GM23338 (cell line): ENCODE measurements around the gene DTYMK. TPM values are rescaled to one million over a fixed set of nuclear protein-coding genes. Genes with fewer than 3 reads are reported as not detected.

Source experiments
- ATAC-seq: fragments of 200-7000 bp; cut with Tn5 transposase; 3 replicates; pipeline ENCODE4 v1.9.1; 2020
- DNase-seq: peaks from one replicate; pipeline ENCODE4 v3.0.0-alpha.2; 2015; ENCODE audit warnings: low spot score
- H2AFZ ChIP-seq: fragments of 200-600 bp; sonication (generic); 2 replicates; pipeline ENCODE4 v1.8.0; 2016; ENCODE audit warnings: antibody characterized with exemption, mild to moderate bottlenecking, moderate library complexity
- H3F3A ChIP-seq: fragments of 200-600 bp; sonication (generic); replicated peaks from 2 replicates; pipeline ENCODE4 v1.8.0; 2017; ENCODE audit warnings: antibody characterized with exemption, mixed run types, low read depth
- H3K27ac ChIP-seq: fragments of 200-600 bp; sonication (generic); 2 replicates; pipeline ENCODE4 v1.6.1; 2016; ENCODE audit warnings: low read depth
- H3K27me3 ChIP-seq: fragments of 200-600 bp; sonication (generic); 2 replicates; pipeline ENCODE4 v1.8.0; 2016; ENCODE audit warnings: mild to moderate bottlenecking, mixed run types, moderate library complexity; ENCODE audit not compliant: insufficient read depth
- H3K36me3 ChIP-seq: fragments of 200-600 bp; sonication (generic); 2 replicates; pipeline ENCODE4 v1.8.0; 2016; ENCODE audit warnings: mild to moderate bottlenecking; ENCODE audit not compliant: insufficient read depth
- H3K4me1 ChIP-seq: fragments of 200-600 bp; sonication (generic); 2 replicates; pipeline ENCODE4 v1.8.0; 2016; ENCODE audit warnings: mild to moderate bottlenecking, moderate library complexity; ENCODE audit not compliant: insufficient read depth
- H3K4me2 ChIP-seq: fragments of 200-600 bp; sonication (generic); 2 replicates; pipeline ENCODE4 v1.7.1; 2017; ENCODE audit warnings: mixed run types
- H3K4me3 ChIP-seq: fragments of 200-600 bp; sonication (generic); 2 replicates; pipeline ENCODE4 v1.6.1; 2016; ENCODE audit warnings: mixed run types
- H3K79me2 ChIP-seq: fragments of 200-600 bp; sonication (generic); replicated peaks from 2 replicates; pipeline ENCODE4 v1.8.0; 2017; ENCODE audit warnings: mild to moderate bottlenecking; ENCODE audit not compliant: insufficient read depth
- H3K9me2 ChIP-seq: fragments of 200-600 bp; sonication (generic); 2 replicates; pipeline ENCODE4 v1.8.0; 2017; ENCODE audit not compliant: insufficient read depth
- H4K20me1 ChIP-seq: fragments of 200-600 bp; sonication (generic); replicated peaks from 2 replicates; pipeline ENCODE4 v1.8.0; 2017; ENCODE audit warnings: mild to moderate bottlenecking; ENCODE audit not compliant: insufficient read depth
- H3K27ac Mint-ChIP-seq: 2 replicates; pipeline ENCODE4 v1.8.0; 2020; ENCODE audit warnings: inconsistent platforms, mild to moderate bottlenecking, moderate library complexity, mixed read lengths
- H3K27me3 Mint-ChIP-seq: 3 replicates; pipeline ENCODE4 v1.8.0; 2022; ENCODE audit warnings: low read depth, mild to moderate bottlenecking, moderate library complexity, mixed read lengths, inconsistent platforms; ENCODE audit not compliant: insufficient read depth, poor library complexity
- H3K36me3 Mint-ChIP-seq: 3 replicates; pipeline ENCODE4 v1.8.0; 2021; ENCODE audit warnings: low read depth, mild to moderate bottlenecking, inconsistent platforms, moderate library complexity, mixed read lengths
- H3K4me1 Mint-ChIP-seq: 3 replicates; pipeline ENCODE4 v1.8.0; 2020; ENCODE audit warnings: mild to moderate bottlenecking, inconsistent platforms, mixed read lengths
- H3K4me3 Mint-ChIP-seq: 3 replicates; pipeline ENCODE4 v1.8.0; 2021; ENCODE audit warnings: moderate library complexity, mild to moderate bottlenecking, inconsistent platforms, mixed read lengths
- H3K9me3 Mint-ChIP-seq: 3 replicates; pipeline ENCODE4 v1.8.0; 2020; ENCODE audit warnings: moderate library complexity, mild to moderate bottlenecking, inconsistent platforms, mixed read lengths
- CREB1 ChIP-seq: fragments of 250-450 bp; sonication (Bioruptor Pico); IDR thresholded peaks from 2 replicates; pipeline ENCODE4 v1.5.0; 2020; ENCODE audit warnings: low read depth, mild to moderate bottlenecking, moderate library complexity
- EZH2 ChIP-seq: fragments of 200-600 bp; sonication (generic); IDR thresholded peaks from one replicate; pipeline ENCODE4 v1.8.0; 2017; ENCODE audit warnings: antibody characterized with exemption, mild to moderate bottlenecking, low read depth; ENCODE audit not compliant: unreplicated experiment
- EZH2phosphoT487 ChIP-seq: fragments of 200-600 bp; sonication (generic); IDR thresholded peaks from one replicate; pipeline ENCODE4 v1.8.1; 2018; ENCODE audit warnings: antibody characterized with exemption; ENCODE audit not compliant: unreplicated experiment
- JUNB ChIP-seq: IDR thresholded peaks from one replicate; pipeline ENCODE4 v1.6.1; 2016; ENCODE audit warnings: antibody characterized with exemption; ENCODE audit not compliant: unreplicated experiment
- NANOG ChIP-seq: IDR thresholded peaks from 2 replicates; pipeline ENCODE4 v1.6.1; 2016; ENCODE audit warnings: antibody characterized with exemption, borderline replicate concordance
- POLR2AphosphoS5 ChIP-seq: IDR thresholded peaks from 2 replicates; pipeline ENCODE4 v1.6.1; 2016; ENCODE audit warnings: antibody characterized with exemption, low read depth
- STAT1 ChIP-seq: IDR thresholded peaks from one replicate; pipeline ENCODE4 v1.6.1; 2016; ENCODE audit warnings: antibody characterized with exemption; ENCODE audit not compliant: unreplicated experiment
- ZNF114 ChIP-seq: fragments of 250-450 bp; sonication (Bioruptor Pico); IDR thresholded peaks from 2 replicates; pipeline ENCODE4 v1.5.0; 2020; ENCODE audit warnings: mild to moderate bottlenecking, moderate library complexity
- ZNF331 ChIP-seq: fragments of 250-450 bp; sonication (Bioruptor Pico); IDR thresholded peaks from 2 replicates; pipeline ENCODE4 v1.5.0; 2020; ENCODE audit warnings: low read depth, mild to moderate bottlenecking, moderate library complexity
- polyA plus RNA-seq: library from polyadenylated mRNA; unstranded; fragments of >200 nt; fragmentation: Nextera tagmentation; extraction: Ambion mirVana; gene quantifications from 2 replicates; pipeline ENCODE4 v1.2.1, GENCODE V29; 2016
- total RNA-seq: library from RNA; depleted of rRNA; stranded (reverse); fragments of >200 nt; shearing (Covaris generic); gene quantifications from 2 replicates; pipeline ENCODE4 v1.2.3, GENCODE V29; 2014
- TF ChIP-seq, protein P1 (sequence below), 2 experiments: fragments of 200-600 bp in 1 of 2; sonication (generic) in 1 of 2; conservative IDR thresholded peaks; 2 replicates each; pipeline versions ENCODE4 v1.5.1 to v1.6.1; 2016 to 2017; ENCODE audit warnings: antibody characterized with exemption in 2 of 2, low read depth in 2 of 2, mild to moderate bottlenecking in 2 of 2, moderate library complexity in 1 of 2
- TF ChIP-seq, protein P2 (sequence below): IDR thresholded peaks from one replicate; pipeline ENCODE4 v1.6.1; 2018; ENCODE audit warnings: antibody characterized with exemption; ENCODE audit not compliant: unreplicated experiment
- TF ChIP-seq, protein P3 (sequence below): IDR thresholded peaks from 2 replicates; pipeline ENCODE4 v1.6.1; 2016; ENCODE audit warnings: antibody characterized with exemption
- TF ChIP-seq, protein P4 (sequence below): fragments of 250-450 bp; sonication (Bioruptor Pico); IDR thresholded peaks from 2 replicates; pipeline ENCODE4 v1.5.0; 2020; ENCODE audit warnings: mild to moderate bottlenecking, moderate library complexity

The DTYMK gene
- total and polyA plus RNA-seq, 2 experiments from 2014 or later = 55.4 to 65.4 TPM

DNA sequence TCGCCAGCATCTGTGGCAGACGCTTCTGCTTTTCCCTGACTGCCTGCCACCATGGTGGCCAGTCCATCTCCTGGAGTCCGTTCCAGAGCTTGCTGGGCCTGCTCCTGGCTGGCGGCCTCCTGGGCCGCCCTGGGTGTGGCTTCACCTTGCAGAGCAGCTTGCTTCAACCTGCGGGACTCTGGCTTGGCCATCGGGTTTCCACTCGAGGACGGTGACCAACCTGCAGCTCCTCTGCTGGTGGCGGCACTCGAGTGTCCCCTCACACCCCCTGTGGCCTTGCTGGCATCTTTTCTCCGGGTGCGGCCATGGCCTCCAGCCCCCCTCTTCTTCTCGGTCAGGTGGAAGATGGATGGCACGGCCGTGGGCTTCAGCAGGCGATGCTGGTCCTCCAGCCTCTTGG, 53.1 kb downstream of the DTYMK start:
- H3K4me1 Mint-ChIP-seq = peaks cover 15% of the 10 kb centered on the region
- H3K27ac ChIP-seq = no peak overlapping the region

More for the DNA sequence above, 53.1 kb downstream of the DTYMK start:
- Mint-ChIP-seq H3K9me3 (peaks cover 6% of the 10 kb centered on the region; the same call in 2 of the 3 replicates), H3K27me3 (peaks cover 15% of the 10 kb centered on the region), H3K27ac (no peak overlapping the region), H3K4me3 (no peak overlapping the region), H3K36me3 (peaks cover 39% of the 10 kb centered on the region)
- no peak overlapping the region for H3K4me2 ChIP-seq
- peaks cover 26% of the 10 kb centered on the region for H4K20me1 ChIP-seq
- no peak for ATAC-seq
- no peak for DNase-seq
- peaks cover 11% of the 10 kb centered on the region for H3K4me1 ChIP-seq
- peaks cover 80% of the 10 kb centered on the region for H3K79me2 ChIP-seq
- H2AFZ ChIP-seq = no peak overlapping the region
- H3K27me3 ChIP-seq = no peaks in the 10 kb centered on the region
- H3K4me3 ChIP-seq = no peak overlapping the region
- no peaks in the 10 kb centered on the region for H3K9me2 ChIP-seq
- TF ChIP-seq ZNF331 (CRISPR knock-in tag) = no peak
- TF ChIP-seq STAT1 = no peak
- TF ChIP-seq ZNF114 (CRISPR knock-in tag) = no peak
- TF ChIP-seq NANOG = no peak
- no peak for TF ChIP-seq CREB1 (CRISPR knock-in tag)
- TF ChIP-seq, protein P1, sequence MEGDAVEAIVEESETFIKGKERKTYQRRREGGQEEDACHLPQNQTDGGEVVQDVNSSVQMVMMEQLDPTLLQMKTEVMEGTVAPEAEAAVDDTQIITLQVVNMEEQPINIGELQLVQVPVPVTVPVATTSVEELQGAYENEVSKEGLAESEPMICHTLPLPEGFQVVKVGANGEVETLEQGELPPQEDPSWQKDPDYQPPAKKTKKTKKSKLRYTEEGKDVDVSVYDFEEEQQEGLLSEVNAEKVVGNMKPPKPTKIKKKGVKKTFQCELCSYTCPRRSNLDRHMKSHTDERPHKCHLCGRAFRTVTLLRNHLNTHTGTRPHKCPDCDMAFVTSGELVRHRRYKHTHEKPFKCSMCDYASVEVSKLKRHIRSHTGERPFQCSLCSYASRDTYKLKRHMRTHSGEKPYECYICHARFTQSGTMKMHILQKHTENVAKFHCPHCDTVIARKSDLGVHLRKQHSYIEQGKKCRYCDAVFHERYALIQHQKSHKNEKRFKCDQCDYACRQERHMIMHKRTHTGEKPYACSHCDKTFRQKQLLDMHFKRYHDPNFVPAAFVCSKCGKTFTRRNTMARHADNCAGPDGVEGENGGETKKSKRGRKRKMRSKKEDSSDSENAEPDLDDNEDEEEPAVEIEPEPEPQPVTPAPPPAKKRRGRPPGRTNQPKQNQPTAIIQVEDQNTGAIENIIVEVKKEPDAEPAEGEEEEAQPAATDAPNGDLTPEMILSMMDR (conservative IDR thresholded peaks at IDR 0.05; ENCODE audit: low read depth in 2 of 2) = no peak
- TF ChIP-seq JUNB = no peak
- TF ChIP-seq POLR2AphosphoS5 = no peak
- TF ChIP-seq, protein P2, sequence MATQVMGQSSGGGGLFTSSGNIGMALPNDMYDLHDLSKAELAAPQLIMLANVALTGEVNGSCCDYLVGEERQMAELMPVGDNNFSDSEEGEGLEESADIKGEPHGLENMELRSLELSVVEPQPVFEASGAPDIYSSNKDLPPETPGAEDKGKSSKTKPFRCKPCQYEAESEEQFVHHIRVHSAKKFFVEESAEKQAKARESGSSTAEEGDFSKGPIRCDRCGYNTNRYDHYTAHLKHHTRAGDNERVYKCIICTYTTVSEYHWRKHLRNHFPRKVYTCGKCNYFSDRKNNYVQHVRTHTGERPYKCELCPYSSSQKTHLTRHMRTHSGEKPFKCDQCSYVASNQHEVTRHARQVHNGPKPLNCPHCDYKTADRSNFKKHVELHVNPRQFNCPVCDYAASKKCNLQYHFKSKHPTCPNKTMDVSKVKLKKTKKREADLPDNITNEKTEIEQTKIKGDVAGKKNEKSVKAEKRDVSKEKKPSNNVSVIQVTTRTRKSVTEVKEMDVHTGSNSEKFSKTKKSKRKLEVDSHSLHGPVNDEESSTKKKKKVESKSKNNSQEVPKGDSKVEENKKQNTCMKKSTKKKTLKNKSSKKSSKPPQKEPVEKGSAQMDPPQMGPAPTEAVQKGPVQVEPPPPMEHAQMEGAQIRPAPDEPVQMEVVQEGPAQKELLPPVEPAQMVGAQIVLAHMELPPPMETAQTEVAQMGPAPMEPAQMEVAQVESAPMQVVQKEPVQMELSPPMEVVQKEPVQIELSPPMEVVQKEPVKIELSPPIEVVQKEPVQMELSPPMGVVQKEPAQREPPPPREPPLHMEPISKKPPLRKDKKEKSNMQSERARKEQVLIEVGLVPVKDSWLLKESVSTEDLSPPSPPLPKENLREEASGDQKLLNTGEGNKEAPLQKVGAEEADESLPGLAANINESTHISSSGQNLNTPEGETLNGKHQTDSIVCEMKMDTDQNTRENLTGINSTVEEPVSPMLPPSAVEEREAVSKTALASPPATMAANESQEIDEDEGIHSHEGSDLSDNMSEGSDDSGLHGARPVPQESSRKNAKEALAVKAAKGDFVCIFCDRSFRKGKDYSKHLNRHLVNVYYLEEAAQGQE = no peak
- TF ChIP-seq, protein P3, sequence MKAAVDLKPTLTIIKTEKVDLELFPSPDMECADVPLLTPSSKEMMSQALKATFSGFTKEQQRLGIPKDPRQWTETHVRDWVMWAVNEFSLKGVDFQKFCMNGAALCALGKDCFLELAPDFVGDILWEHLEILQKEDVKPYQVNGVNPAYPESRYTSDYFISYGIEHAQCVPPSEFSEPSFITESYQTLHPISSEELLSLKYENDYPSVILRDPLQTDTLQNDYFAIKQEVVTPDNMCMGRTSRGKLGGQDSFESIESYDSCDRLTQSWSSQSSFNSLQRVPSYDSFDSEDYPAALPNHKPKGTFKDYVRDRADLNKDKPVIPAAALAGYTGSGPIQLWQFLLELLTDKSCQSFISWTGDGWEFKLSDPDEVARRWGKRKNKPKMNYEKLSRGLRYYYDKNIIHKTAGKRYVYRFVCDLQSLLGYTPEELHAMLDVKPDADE = no peak
- no peak for TF ChIP-seq EZH2
- TF ChIP-seq, protein P4, sequence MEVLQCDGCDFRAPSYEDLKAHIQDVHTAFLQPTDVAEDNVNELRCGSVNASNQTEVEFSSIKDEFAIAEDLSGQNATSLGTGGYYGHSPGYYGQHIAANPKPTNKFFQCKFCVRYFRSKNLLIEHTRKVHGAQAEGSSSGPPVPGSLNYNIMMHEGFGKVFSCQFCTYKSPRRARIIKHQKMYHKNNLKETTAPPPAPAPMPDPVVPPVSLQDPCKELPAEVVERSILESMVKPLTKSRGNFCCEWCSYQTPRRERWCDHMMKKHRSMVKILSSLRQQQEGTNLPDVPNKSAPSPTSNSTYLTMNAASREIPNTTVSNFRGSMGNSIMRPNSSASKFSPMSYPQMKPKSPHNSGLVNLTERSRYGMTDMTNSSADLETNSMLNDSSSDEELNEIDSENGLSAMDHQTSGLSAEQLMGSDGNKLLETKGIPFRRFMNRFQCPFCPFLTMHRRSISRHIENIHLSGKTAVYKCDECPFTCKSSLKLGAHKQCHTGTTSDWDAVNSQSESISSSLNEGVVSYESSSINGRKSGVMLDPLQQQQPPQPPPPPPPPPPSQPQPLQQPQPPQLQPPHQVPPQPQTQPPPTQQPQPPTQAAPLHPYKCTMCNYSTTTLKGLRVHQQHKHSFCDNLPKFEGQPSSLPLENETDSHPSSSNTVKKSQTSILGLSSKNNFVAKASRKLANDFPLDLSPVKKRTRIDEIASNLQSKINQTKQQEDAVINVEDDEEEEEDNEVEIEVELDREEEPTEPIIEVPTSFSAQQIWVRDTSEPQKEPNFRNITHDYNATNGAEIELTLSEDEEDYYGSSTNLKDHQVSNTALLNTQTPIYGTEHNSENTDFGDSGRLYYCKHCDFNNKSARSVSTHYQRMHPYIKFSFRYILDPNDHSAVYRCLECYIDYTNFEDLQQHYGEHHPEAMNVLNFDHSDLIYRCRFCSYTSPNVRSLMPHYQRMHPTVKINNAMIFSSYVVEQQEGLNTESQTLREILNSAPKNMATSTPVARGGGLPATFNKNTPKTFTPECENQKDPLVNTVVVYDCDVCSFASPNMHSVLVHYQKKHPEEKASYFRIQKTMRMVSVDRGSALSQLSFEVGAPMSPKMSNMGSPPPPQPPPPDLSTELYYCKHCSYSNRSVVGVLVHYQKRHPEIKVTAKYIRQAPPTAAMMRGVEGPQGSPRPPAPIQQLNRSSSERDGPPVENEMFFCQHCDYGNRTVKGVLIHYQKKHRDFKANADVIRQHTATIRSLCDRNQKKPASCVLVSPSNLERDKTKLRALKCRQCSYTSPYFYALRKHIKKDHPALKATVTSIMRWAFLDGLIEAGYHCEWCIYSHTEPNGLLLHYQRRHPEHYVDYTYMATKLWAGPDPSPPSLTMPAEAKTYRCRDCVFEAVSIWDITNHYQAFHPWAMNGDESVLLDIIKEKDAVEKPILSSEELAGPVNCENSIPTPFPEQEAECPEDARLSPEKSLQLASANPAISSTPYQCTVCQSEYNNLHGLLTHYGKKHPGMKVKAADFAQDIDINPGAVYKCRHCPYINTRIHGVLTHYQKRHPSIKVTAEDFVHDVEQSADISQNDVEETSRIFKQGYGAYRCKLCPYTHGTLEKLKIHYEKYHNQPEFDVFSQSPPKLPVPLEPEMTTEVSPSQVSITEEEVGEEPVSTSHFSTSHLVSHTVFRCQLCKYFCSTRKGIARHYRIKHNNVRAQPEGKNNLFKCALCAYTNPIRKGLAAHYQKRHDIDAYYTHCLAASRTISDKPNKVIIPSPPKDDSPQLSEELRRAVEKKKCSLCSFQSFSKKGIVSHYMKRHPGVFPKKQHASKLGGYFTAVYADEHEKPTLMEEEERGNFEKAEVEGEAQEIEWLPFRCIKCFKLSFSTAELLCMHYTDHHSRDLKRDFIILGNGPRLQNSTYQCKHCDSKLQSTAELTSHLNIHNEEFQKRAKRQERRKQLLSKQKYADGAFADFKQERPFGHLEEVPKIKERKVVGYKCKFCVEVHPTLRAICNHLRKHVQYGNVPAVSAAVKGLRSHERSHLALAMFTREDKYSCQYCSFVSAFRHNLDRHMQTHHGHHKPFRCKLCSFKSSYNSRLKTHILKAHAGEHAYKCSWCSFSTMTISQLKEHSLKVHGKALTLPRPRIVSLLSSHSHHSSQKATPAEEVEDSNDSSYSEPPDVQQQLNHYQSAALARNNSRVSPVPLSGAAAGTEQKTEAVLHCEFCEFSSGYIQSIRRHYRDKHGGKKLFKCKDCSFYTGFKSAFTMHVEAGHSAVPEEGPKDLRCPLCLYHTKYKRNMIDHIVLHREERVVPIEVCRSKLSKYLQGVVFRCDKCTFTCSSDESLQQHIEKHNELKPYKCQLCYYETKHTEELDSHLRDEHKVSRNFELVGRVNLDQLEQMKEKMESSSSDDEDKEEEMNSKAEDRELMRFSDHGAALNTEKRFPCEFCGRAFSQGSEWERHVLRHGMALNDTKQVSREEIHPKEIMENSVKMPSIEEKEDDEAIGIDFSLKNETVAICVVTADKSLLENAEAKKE = no peak
- TF ChIP-seq EZH2phosphoT487 = no peak
- H3F3A ChIP-seq = peaks cover 15% of the 10 kb centered on the region
- peaks cover 9% of the 10 kb centered on the region; the same call in 1 of the 2 replicates for H3K36me3 ChIP-seq
